Activated CD8-positive, alpha-beta T cell treated with anti-CD3 and anti-CD28 coated beads for 36 hours (primary cell): Measurements from ENCODE around the gene GPAT3. TPM values are rescaled to one million over a fixed set of nuclear protein-coding genes. Genes with fewer than 3 reads are reported as not detected.
A peak's percentile ranks its signal among the peaks of the same experiment; 100 is the strongest.

Source experiments
- ATAC-seq: fragments of 200-7000 bp; cut with Tn5 transposase; one replicate; pipeline ENCODE4 v1.10.0; 2021; ENCODE audit warnings: mild to moderate bottlenecking, moderate library complexity
- CTCF ChIA-PET: fragments of 350-600 bp; sonication (Branson Sonifier 250); formaldehyde crosslinking; loops from one replicate; lab custom pipeline; 2021; ENCODE audit warnings: antibody characterized with exemption; lab: Charles Lee
- POLR2A ChIA-PET: fragments of 350-600 bp; sonication (Branson Sonifier 250); formaldehyde crosslinking; loops from one replicate; lab custom pipeline; 2021; ENCODE audit warnings: antibody characterized with exemption; lab: Charles Lee
- DNase-seq: peaks from one replicate; pipeline ENCODE4 v3.0.0-alpha.2; 2020
- H3K27ac Mint-ChIP-seq: one replicate; pipeline ENCODE4 v1.8.0; 2021; ENCODE audit warnings: mild to moderate bottlenecking, mixed read lengths
- H3K27me3 Mint-ChIP-seq: one replicate; pipeline ENCODE4 v1.8.0; 2021; ENCODE audit warnings: mixed read lengths
- H3K36me3 Mint-ChIP-seq: one replicate; pipeline ENCODE4 v1.8.0; 2021; ENCODE audit warnings: low read depth, mixed read lengths
- H3K4me1 Mint-ChIP-seq: one replicate; pipeline ENCODE4 v1.8.0; 2021; ENCODE audit warnings: low read depth, mixed read lengths
- H3K4me3 Mint-ChIP-seq: one replicate; pipeline ENCODE4 v1.8.0; 2021; ENCODE audit warnings: mild to moderate bottlenecking, moderate library complexity, mixed read lengths
- H3K9me3 Mint-ChIP-seq: one replicate; pipeline ENCODE4 v1.8.0; 2021; ENCODE audit warnings: mixed read lengths
- intact Hi-C: fragments of 100-400 bp; cut with micrococcal nuclease; formaldehyde crosslinking; loops from one replicate; pipeline ENCODE4 v1.10.0; 2022
- total RNA-seq, 2 experiments: library from RNA; stranded (reverse); gene quantifications; one replicate each; pipeline ENCODE4 v1.2.3, GENCODE V29; 2021
- TF ChIP-seq, protein P1 (sequence below): fragments of 200-600 bp; IDR thresholded peaks from one replicate; pipeline ENCODE4 v1.8.0; 2022; ENCODE audit warnings: antibody characterized with exemption, mild to moderate bottlenecking

The GPAT3 gene
- total RNA-seq, 2 experiments from 2014 or later: 1.6 to 2.7 TPM

DNA sequence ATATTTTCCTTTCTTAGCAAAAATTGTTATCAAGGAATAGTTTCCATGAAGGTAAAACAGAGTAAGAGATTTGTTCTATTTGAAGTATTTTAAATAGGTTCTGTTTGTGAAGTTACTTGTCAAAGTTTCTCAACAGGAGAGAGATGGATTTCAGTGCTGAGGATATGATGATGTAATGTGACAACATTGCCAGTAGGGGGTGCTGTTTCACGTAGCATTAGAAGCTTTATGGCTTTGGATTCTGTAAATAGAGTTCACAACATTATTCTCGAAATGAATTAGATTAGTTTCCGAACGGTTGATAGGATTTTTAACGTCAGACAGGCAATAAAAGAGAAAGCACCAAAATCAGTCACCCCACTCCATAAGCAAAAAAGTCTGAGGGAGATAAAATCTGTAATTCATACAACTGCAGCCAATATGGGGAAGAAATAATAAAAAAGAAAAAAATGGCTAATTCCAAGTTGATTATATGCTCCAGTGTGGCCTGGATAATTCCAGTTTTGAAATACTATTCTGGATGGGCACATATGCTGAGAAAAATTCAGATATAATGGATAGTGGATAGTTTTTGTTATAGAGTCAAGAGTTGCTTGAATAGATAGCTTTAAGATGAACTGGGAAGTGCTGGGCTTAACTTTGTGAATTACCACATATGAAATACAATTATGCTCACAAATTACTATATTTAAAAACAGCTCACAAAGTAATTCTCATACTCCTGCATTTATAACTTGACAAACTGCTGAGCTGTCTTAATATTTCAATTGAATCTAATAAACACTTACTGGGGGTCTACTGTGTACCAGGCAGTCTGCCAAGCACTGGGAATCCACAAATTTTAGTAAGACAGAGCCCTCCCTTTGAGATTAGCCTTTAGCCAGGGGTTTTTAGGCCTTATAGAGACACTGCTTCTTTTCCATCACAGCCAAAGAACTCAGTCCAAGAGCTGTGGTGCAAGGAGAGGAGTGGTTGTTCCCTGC, 109.1 kb downstream of the GPAT3 start:
- ChIA-PET POLR2A (no interaction called here), CTCF (interaction anchor here (0.7 to 7.9 kb wide), 23 partner anchors 9 to 1327 kb away, joined by 3 to 76 read pairs (median 3); no protein-coding TSS in a partner anchor)
- Mint-ChIP-seq H3K4me1 (peaks cover 2% of the 10 kb centered on the region), H3K36me3 (no peaks in the 10 kb centered on the region), H3K27me3 (peaks cover 8% of the 10 kb centered on the region), H3K9me3 (no peaks in the 10 kb centered on the region), H3K4me3 (no peak overlapping the region), H3K27ac (no peak overlapping the region)
- intact Hi-C loops: no loop called here
- peak; percentile 76 for ATAC-seq
- DNase-seq: peak; percentile 46
- TF ChIP-seq, protein P1, sequence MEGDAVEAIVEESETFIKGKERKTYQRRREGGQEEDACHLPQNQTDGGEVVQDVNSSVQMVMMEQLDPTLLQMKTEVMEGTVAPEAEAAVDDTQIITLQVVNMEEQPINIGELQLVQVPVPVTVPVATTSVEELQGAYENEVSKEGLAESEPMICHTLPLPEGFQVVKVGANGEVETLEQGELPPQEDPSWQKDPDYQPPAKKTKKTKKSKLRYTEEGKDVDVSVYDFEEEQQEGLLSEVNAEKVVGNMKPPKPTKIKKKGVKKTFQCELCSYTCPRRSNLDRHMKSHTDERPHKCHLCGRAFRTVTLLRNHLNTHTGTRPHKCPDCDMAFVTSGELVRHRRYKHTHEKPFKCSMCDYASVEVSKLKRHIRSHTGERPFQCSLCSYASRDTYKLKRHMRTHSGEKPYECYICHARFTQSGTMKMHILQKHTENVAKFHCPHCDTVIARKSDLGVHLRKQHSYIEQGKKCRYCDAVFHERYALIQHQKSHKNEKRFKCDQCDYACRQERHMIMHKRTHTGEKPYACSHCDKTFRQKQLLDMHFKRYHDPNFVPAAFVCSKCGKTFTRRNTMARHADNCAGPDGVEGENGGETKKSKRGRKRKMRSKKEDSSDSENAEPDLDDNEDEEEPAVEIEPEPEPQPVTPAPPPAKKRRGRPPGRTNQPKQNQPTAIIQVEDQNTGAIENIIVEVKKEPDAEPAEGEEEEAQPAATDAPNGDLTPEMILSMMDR: peak; percentile 91

DNA sequence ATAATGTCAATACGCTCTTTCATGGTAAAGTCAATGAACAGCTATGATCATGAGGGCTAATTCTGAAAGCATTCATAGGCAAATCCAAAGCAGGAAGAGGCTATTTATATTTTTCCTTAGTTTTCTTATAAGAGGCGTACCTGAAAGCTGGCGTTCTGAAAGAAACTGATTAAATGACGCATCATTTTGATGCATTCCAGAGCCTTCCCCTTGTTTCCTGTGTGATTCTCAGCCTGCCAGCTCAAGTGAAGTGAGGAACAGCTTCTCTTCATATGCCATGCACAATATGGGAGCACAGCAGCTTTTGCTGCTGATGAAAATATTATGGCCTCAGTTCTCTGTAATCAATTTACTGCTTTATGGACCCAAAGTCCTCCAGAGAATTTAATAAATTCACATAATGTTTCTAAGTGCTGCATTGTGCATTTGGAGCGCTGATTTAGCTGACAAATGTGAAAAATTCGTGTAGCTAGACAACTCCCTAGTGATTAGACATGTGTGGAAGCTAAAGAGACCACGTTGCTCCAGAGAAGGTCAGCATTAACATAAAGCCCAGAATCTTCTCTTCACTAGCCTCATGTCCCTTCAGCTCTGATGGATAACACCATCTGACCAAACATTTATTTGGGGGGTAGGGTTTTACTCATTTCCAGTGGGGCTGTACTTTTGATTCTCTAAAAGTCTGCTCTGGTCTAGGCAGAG, 110.8 kb downstream of the GPAT3 start:
- intact Hi-C loops: no loop called here
- H3K9me3 Mint-ChIP-seq: no peaks in the 10 kb centered on the region
- H3K4me1 Mint-ChIP-seq: peaks cover 2% of the 10 kb centered on the region
- no peak for ATAC-seq
- no peaks in the 10 kb centered on the region for H3K36me3 Mint-ChIP-seq
- CTCF ChIA-PET: interaction anchor here (0.6 to 7.9 kb wide), 11 partner anchors 8 to 857 kb away, joined by 3 to 76 read pairs (median 3); no protein-coding TSS in a partner anchor
- no peak for DNase-seq
- no peak overlapping the region for H3K4me3 Mint-ChIP-seq
- TF ChIP-seq, protein P1: no peak
- no peak overlapping the region for H3K27ac Mint-ChIP-seq
- H3K27me3 Mint-ChIP-seq: peaks cover 2% of the 10 kb centered on the region
- POLR2A ChIA-PET: no interaction called here

DNA sequence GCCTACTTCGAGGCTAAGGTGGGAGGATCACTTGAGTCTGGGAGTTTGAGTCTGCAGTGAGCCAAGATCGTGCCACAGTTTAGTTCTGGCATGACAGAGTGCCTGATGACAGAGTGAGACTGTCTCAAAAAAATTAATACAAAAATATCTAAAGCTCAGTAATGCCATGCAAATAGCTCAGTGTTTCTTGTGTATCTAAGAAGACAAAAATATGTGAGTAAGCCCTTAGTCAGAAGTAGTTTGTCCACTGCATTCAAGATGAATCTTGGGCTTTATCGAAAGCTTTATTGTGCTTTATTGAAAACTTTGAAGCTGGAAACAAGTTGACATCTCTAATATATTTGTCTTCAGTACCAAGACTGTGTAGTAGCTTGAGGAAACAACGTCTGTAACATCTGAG, 115.9 kb downstream of the GPAT3 start:
- CTCF ChIA-PET: interaction anchor here (1.1 to 1.3 kb wide), 2 partner anchors 10 to 160 kb away, joined by 3 to 4 read pairs; no protein-coding TSS in a partner anchor
- Mint-ChIP-seq H3K27ac (no peak overlapping the region), H3K36me3 (no peaks in the 10 kb centered on the region), H3K4me3 (no peak overlapping the region), H3K9me3 (no peaks in the 10 kb centered on the region), H3K27me3 (peaks cover 4% of the 10 kb centered on the region), H3K4me1 (no peaks in the 10 kb centered on the region)
- DNase-seq (no peak), ATAC-seq (no peak)
- TF ChIP-seq, protein P1: no peak
- intact Hi-C loops: no loop called here
- POLR2A ChIA-PET: no interaction called here

Other genes with a start within 250 kb of the GPAT3 start
- gene HPSE, start 201.3 kb upstream of the GPAT3 start, total RNA-seq: 1 to 10 TPM; 5.5 to 6.0 TPM
- 10 to 100 TPM in 1 of 2 experiments, 1 to 10 TPM in 1; 9.3 to 10.4 TPM for gene HELQ, start 80.3 kb upstream of the GPAT3 start, total RNA-seq
- gene MRPS18C, start 80.0 kb upstream of the GPAT3 start, total RNA-seq: 10 to 100 TPM; 62.7 to 64.0 TPM
- gene ABRAXAS1, start 51.0 kb upstream of the GPAT3 start, total RNA-seq: 10 to 100 TPM; 19.4 to 20.6 TPM